Kidney (tissue), 14 donors: ENCODE data around the gene EBF3. TPM values are rescaled to one million over a fixed set of nuclear protein-coding genes. Genes with fewer than 3 reads are reported as not detected.

Source experiments
- DNase-seq, 5 donors: peaks; one replicate each; pipeline ENCODE4 v3.0.0-alpha.2; 2013 to 2020
- FAIRE-seq: peaks from 2 replicates; lab custom pipeline; 2012; peaks lifted over from hg19 to GRCh38; lab: Jason Lieb, UNC
- H3K27ac ChIP-seq, 2 donors: one replicate each; pipeline ENCODE4 v1.7.0; 2013; ENCODE audit warnings: low read depth in 2 of 2, low read length in 2 of 2, inconsistent platforms in 1 of 2
- H3K27me3 ChIP-seq: one replicate; pipeline ENCODE4 v1.7.1; 2013; ENCODE audit warnings: low read length, inconsistent platforms; ENCODE audit not compliant: control insufficient read depth, insufficient read depth
- H3K36me3 ChIP-seq, 3 donors: one replicate each; pipeline versions ENCODE4 v1.7.0 to v1.7.1; 2013; ENCODE audit warnings: low read length in 3 of 3, control low read depth in 1 of 3, inconsistent platforms in 1 of 3; ENCODE audit not compliant: insufficient read depth in 3 of 3, control insufficient read depth in 2 of 3
- H3K4me1 ChIP-seq, 3 donors: one replicate each; pipeline versions ENCODE4 v1.7.0 to v1.7.1; 2013; ENCODE audit warnings: low read length in 3 of 3, inconsistent platforms in 1 of 3, low read depth in 1 of 3; ENCODE audit not compliant: control insufficient read depth in 2 of 3, insufficient read depth in 2 of 3
- H3K4me3 ChIP-seq, 3 donors: one replicate each; pipeline versions ENCODE4 v1.7.0 to v1.8.1; 2013; ENCODE audit warnings: low read length in 3 of 3, control low read depth in 1 of 3, inconsistent platforms in 1 of 3
- H3K9ac ChIP-seq, 3 donors: one replicate each; pipeline versions ENCODE4 v1.7.0 to v1.7.1; 2013; ENCODE audit warnings: low read length in 3 of 3, control low read depth in 1 of 3, inconsistent platforms in 1 of 3
- H3K9me3 ChIP-seq, 3 donors: one replicate each; pipeline versions ENCODE4 v1.7.0 to v1.7.1; 2013; ENCODE audit warnings: low read length in 3 of 3, control low read depth in 1 of 3, inconsistent platforms in 1 of 3; ENCODE audit not compliant: control insufficient read depth in 2 of 3, insufficient read depth in 1 of 3
- intact Hi-C: fragments of 100-400 bp; cut with DNase I; formaldehyde crosslinking; loops from one replicate; pipeline ENCODE4 v1.11.1; 2022
- polyA plus RNA-seq: library from polyadenylated mRNA; stranded (reverse); fragments of 350-450 nt; fragmentation: Illumina TruSeq; extraction: RNeasy Lipid Tissue Mini Kit (QIAGEN cat#74804); gene quantifications from one replicate; pipeline ENCODE4 v1.2.3, GENCODE V29; 2014; ENCODE audit warnings: low read depth, low replicate concordance; ENCODE audit not compliant: insufficient read depth
- total RNA-seq: library from RNA; stranded (reverse); fragmentation: NEBNext Ultra II Directional; extraction: Animal tissue kit (Norgen Biotek cat#: 25700); gene quantifications from one replicate; pipeline ENCODE4 v1.2.1, GENCODE V29; 2021
- TF ChIP-seq, protein P1 (sequence below): IDR thresholded peaks from 3 replicates; pipeline ENCODE4 v1.5.1; 2012; ENCODE audit warnings: mild to moderate bottlenecking, moderate library complexity, borderline replicate concordance; ENCODE audit not compliant: insufficient read depth; ENCODE audit errors: extremely low read depth
- donor health status: control.
- donor health status: control.
- donor health status: control.
- donor health status: control.
- donor health status: control.
- donor health status: DM: yes; HTN: yes; CAD: no.
- donor health status: Normal renal cell carcinoma (clear cell type).

The EBF3 gene
- total and polyA plus RNA-seq, 2 donors from 2014 or later: 0.09 to 0.98 TPM

DNA sequence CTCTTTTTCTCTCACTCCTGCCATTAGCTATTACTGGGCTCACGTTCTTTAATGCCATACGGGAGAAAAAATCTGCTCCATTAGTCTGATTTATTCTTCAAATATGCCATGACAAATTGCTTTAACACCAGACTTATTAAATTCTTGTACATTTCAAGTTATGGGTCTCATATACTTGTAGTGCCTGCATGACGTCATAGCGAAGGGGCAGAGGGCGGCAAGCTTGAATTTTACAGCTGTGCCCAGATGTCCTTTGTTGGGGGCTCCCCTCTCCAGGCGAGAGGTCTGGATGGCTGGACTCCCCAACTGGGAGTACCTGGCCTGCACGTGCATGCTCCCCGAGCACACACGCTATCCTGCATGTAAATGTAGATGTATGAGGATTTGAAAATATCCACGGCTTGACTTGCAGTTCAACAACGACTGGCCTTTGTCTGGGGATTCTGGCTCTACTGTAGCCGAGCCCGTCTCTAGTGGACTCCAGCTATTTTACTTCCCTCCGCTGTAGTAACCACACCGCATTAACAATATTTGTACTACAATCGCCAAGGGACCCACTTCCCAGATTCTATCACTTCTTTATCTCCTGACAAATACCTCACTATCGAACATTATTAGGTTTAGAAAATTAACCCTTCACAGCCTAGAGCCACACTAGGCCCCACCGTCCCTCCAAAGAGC is 79.5 kb downstream of the EBF3 start:
- Histone ChIP-seq H3K36me3 (no peaks in the 10 kb centered on the region), H3K4me3 (no peak overlapping the region), H3K27me3 (peaks cover 3% of the 10 kb centered on the region), H3K9me3 (no peaks in the 10 kb centered on the region), H3K27ac (no peak overlapping the region), H3K9ac (no peak overlapping the region), H3K4me1 (no peaks in the 10 kb centered on the region)
- FAIRE-seq (no peak), DNase-seq (no peak)
- TF ChIP-seq, protein P1, sequence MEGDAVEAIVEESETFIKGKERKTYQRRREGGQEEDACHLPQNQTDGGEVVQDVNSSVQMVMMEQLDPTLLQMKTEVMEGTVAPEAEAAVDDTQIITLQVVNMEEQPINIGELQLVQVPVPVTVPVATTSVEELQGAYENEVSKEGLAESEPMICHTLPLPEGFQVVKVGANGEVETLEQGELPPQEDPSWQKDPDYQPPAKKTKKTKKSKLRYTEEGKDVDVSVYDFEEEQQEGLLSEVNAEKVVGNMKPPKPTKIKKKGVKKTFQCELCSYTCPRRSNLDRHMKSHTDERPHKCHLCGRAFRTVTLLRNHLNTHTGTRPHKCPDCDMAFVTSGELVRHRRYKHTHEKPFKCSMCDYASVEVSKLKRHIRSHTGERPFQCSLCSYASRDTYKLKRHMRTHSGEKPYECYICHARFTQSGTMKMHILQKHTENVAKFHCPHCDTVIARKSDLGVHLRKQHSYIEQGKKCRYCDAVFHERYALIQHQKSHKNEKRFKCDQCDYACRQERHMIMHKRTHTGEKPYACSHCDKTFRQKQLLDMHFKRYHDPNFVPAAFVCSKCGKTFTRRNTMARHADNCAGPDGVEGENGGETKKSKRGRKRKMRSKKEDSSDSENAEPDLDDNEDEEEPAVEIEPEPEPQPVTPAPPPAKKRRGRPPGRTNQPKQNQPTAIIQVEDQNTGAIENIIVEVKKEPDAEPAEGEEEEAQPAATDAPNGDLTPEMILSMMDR: no peak
- intact Hi-C loops: no loop called here

DNA sequence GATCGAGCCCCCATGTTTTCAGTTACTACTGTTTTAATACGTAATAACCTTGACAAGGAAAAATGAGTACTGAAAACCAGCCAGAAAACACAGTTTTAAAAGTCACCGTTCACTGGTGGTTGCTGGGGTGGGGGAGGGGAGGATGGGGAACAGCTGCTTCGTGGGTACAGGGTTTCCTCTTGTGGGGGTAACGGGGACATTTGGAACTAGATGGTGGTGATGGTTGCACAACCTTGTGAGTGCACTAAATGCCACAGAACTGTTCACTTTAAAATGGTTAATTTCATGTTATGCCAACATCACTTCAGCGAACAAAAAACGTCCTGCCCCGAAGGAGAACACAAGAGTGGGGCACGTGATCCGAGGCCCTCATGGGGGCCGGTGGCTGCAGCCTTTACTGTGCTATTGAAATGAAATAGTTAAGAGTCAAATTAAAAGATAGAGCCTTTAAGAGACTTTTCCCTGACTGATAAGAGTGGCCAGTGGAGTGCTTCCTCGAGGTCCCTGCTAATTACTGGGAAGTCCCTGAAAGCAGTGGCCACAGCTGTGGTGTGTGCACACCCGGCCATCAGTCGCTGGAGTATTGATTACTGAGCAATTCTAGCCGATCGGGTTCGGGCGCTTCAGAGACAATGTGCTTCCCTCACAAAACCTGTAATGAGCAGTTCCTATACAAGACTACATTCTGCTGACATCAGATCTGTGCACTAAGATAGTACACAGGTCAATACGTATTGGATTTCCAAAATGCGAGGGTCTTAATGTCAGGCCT is 80.3 kb downstream of the EBF3 start:
- H3K27me3 ChIP-seq: peaks cover 3% of the 10 kb centered on the region
- intact Hi-C loops: no loop called here
- FAIRE-seq: no peak

DNA sequence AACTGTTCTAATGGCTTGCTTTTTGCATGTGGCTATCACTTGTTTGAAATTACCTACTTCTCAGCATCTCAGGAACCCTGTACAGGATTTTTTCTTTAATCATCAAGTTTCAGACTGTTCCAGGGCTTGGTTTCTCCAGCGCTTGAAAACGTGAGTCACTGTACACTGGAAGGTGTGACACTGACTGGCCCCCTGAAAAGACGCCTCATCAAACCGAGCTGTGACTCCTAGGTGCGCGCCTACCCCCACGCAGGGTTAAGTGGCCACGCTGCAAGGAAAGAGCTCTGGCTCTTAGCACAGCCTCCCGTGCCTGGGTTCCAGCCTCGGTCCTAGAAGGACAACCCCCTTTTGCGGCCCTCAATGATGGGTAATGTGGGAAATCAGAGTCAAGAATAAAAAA is 81.0 kb downstream of the EBF3 start:
- Histone ChIP-seq H3K4me1 (no peaks in the 10 kb centered on the region), H3K4me3 (no peak overlapping the region), H3K27ac (no peak overlapping the region), H3K9ac (no peak overlapping the region), H3K9me3 (no peaks in the 10 kb centered on the region), H3K27me3 (peaks cover 3% of the 10 kb centered on the region), H3K36me3 (no peaks in the 10 kb centered on the region)
- DNase-seq: no peak
- intact Hi-C loops: no loop called here
- no peak for FAIRE-seq
- TF ChIP-seq, protein P1: no peak

More for the DNA sequence above, 80.3 kb downstream of the EBF3 start:
- TF ChIP-seq, protein P1: no peak
- H3K9me3 ChIP-seq: no peaks in the 10 kb centered on the region
- H3K4me3 ChIP-seq: no peak overlapping the region
- H3K9ac ChIP-seq: no peak overlapping the region
- DNase-seq: no peak
- no peaks in the 10 kb centered on the region for H3K4me1 ChIP-seq
- H3K36me3 ChIP-seq: no peaks in the 10 kb centered on the region
- H3K27ac ChIP-seq: no peak overlapping the region
